Suprapubic skin (tissue), 4 donors: Measurements from ENCODE around the gene PAX5. TPM values are rescaled to one million over a fixed set of nuclear protein-coding genes. Genes with fewer than 3 reads are reported as not detected.

Source experiments
- DNase-seq, 2 donors: peaks; one replicate each; pipeline ENCODE4 v3.0.0-alpha.2; 2019; ENCODE audit warnings: low spot score in 2 of 2
- H3K27ac ChIP-seq: fragments of 200-600 bp; sonication (generic); one replicate; pipeline ENCODE4 v1.5.1; 2019
- H3K27me3 ChIP-seq: fragments of 200-600 bp; sonication (generic); one replicate; pipeline ENCODE4 v1.5.1; 2019
- H3K36me3 ChIP-seq: fragments of 200-600 bp; sonication (generic); one replicate; pipeline ENCODE4 v1.5.1; 2019
- H3K4me1 ChIP-seq: fragments of 200-600 bp; sonication (generic); one replicate; pipeline ENCODE4 v1.5.1; 2019
- H3K4me3 ChIP-seq: fragments of 200-600 bp; sonication (generic); one replicate; pipeline ENCODE4 v1.5.1; 2019; ENCODE audit warnings: mild to moderate bottlenecking
- H3K9me3 ChIP-seq: fragments of 200-600 bp; sonication (generic); one replicate; pipeline ENCODE4 v1.5.1; 2019
- EP300 ChIP-seq: sonication (generic); formaldehyde crosslinking; IDR thresholded peaks from one replicate; pipeline ENCODE4 v1.6.1; 2017; ENCODE audit warnings: antibody characterized with exemption
- POLR2A ChIP-seq, 2 donors: fragments of 450-650 bp; IDR thresholded peaks; one replicate each; pipeline ENCODE4 v1.6.1; 2017; ENCODE audit warnings: antibody characterized with exemption in 2 of 2, mild to moderate bottlenecking in 2 of 2, moderate library complexity in 2 of 2
- POLR2AphosphoS5 ChIP-seq, 3 donors: sonication (generic); formaldehyde crosslinking; IDR thresholded peaks; one replicate each; pipeline ENCODE4 v1.6.1; 2017; ENCODE audit warnings: antibody characterized with exemption in 3 of 3
- whole genome bisulfite sequencing: methylation state at CpG from one replicate; pipeline ENCODE4 v1.1.5; 2018; 5-methylcytosine and 5-hydroxymethylcytosine counted together
- total RNA-seq, 4 donors: library from RNA; depleted of rRNA; stranded (reverse); fragments of >200 nt; gene quantifications; one replicate each; pipeline ENCODE4 v1.1.0, GENCODE V29; 2016
- TF ChIP-seq, protein P1 (sequence below), 2 donors: fragments of 200-600 bp in 1 of 2; fragments of 450-650 bp in 1 of 2; sonication (generic) in 1 of 2; IDR thresholded peaks; one replicate each; pipeline ENCODE4 v1.5.1; 2016 to 2019; ENCODE audit warnings: antibody characterized with exemption in 2 of 2, mild to moderate bottlenecking in 1 of 2, moderate library complexity in 1 of 2

The PAX5 gene
- total RNA-seq, 4 donors from 2014 or later = 0.04 TPM; not detected in 3

GRCh38 chr9:36843964-36844363 lies 190.1 kb downstream of the PAX5 start:
- no peak for TF ChIP-seq POLR2A (IDR thresholded peaks at IDR 0.05)
- TF ChIP-seq, protein P1, sequence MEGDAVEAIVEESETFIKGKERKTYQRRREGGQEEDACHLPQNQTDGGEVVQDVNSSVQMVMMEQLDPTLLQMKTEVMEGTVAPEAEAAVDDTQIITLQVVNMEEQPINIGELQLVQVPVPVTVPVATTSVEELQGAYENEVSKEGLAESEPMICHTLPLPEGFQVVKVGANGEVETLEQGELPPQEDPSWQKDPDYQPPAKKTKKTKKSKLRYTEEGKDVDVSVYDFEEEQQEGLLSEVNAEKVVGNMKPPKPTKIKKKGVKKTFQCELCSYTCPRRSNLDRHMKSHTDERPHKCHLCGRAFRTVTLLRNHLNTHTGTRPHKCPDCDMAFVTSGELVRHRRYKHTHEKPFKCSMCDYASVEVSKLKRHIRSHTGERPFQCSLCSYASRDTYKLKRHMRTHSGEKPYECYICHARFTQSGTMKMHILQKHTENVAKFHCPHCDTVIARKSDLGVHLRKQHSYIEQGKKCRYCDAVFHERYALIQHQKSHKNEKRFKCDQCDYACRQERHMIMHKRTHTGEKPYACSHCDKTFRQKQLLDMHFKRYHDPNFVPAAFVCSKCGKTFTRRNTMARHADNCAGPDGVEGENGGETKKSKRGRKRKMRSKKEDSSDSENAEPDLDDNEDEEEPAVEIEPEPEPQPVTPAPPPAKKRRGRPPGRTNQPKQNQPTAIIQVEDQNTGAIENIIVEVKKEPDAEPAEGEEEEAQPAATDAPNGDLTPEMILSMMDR (IDR thresholded peaks at IDR 0.05) = no peak
- no peak for TF ChIP-seq POLR2AphosphoS5 (IDR thresholded peaks at IDR 0.05)
- no peak for TF ChIP-seq EP300
- Histone ChIP-seq H3K9me3 (no peaks in the 10 kb centered on the region), H3K36me3 (no peaks in the 10 kb centered on the region), H3K27me3 (peaks cover 11% of the 10 kb centered on the region), H3K4me1 (no peaks in the 10 kb centered on the region), H3K4me3 (no peak overlapping the region), H3K27ac (no peak overlapping the region)
- WGBS = 56% methylated on average over 1 of the region's 1 CpG
- DNase-seq = no peak

DNA sequence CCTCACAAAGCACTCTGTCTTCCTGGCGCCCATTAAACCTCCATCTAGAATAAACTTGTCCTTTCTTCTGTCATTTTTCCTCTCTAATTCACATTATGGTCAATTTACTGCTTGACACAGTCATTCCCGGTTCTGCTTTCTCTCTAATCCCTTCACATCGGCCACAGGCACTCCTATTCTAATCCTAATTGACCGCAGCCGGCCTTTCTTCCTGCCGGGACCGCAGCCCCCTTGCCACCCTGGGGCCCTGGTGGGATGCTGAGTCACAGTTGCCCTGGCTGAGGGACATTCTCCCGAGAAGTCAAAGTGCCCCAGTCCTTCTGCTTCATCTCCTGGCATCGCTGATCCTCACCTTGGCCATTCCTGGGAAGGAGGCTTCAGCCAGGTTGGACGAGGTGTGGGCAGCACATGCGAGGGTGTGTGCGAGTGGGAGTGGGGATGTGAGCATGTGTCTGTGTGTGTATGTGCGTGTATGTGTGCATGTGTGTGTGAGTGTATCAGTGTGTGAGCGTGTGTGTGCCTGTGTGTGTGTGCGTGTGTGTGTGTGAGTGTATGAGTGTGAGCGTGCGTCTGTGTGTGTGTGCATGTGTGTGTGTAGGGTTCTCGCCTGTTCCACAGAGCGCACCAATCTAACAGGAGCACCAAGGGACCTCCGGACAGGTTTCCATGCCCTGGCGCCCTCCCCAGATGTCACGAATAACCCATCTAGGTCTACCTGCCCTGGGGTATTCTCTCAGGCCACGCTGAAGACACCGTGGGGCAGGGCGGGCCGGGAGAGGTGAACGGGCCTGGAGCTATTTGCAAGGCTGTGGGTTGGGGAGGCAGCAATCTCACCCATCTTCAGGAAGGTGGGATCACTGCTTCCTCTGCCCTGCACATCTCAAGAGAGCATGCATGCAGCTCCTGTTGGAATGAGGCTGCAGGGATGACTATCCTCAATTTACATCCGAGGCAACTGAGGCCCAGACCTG lies 191.2 kb downstream of the PAX5 start:
- no peaks in the 10 kb centered on the region for H3K9me3 ChIP-seq
- WGBS = 81% methylated on average over 23 of the region's 28 CpGs

GRCh38 chr9:36840898-36841536 lies 193.1 kb downstream of the PAX5 start:
- no peak for DNase-seq
- Histone ChIP-seq H3K9me3 (no peaks in the 10 kb centered on the region), H3K4me1 (no peaks in the 10 kb centered on the region), H3K36me3 (no peaks in the 10 kb centered on the region), H3K27ac (no peak overlapping the region), H3K4me3 (no peak overlapping the region), H3K27me3 (no peaks in the 10 kb centered on the region)
- 63% methylated on average over 2 of the region's 2 CpGs for WGBS
- TF ChIP-seq EP300 (no peak), POLR2AphosphoS5 (IDR thresholded peaks at IDR 0.05) (no peak), POLR2A (IDR thresholded peaks at IDR 0.05) (no peak)
- TF ChIP-seq, protein P1 (IDR thresholded peaks at IDR 0.05) = no peak

More for the DNA sequence above, 191.2 kb downstream of the PAX5 start:
- TF ChIP-seq POLR2AphosphoS5 (IDR thresholded peaks at IDR 0.05) (no peak), EP300 (no peak), POLR2A (IDR thresholded peaks at IDR 0.05) (no peak)
- Histone ChIP-seq H3K27ac (no peak overlapping the region), H3K36me3 (no peaks in the 10 kb centered on the region), H3K4me1 (no peaks in the 10 kb centered on the region), H3K4me3 (no peak overlapping the region), H3K27me3 (peaks cover 11% of the 10 kb centered on the region)
- DNase-seq = no peak

DNA sequence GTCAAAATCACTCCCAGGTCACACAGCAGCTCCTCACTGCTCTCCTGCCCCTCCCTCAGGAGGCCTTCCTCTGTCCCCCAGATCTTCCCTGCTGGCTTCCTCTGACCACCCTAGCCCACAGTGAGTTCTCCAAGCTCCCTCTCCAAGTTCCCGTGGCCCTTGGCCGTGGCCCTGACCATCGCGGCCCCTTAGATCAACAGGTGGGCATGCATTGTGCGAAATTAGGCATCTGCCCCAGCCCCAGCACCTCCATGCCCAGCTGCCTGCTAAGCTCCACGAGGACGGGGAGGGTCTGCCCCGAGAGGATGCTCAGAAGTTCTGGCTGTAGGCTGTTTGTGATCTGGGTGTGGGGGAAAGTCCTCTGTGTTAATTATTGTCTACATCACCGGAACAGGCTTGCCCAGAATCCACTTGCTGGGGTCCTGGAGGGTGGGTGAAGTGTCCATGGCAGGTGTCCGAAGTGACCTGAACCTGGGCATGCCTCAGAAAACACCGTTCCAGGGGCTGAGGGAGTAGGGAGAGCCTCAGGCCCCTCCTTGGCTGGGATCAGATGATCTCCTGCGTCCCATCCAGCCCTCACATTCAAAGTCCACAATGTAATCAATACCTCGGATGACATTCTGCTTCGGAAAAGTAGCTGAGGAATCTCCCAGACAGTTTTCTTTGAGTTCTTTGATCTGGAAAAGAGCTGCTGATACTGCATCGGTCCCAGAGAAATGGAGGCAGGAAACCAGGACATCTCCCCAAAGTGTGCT lies 194.8 kb downstream of the PAX5 start:
- WGBS = 90% methylated on average over 10 of the region's 15 CpGs

More for the DNA sequence above, 194.8 kb downstream of the PAX5 start:
- Histone ChIP-seq H3K9me3 (no peaks in the 10 kb centered on the region), H3K27ac (no peak overlapping the region), H3K27me3 (no peaks in the 10 kb centered on the region), H3K36me3 (no peaks in the 10 kb centered on the region), H3K4me1 (no peaks in the 10 kb centered on the region), H3K4me3 (no peak overlapping the region)
- TF ChIP-seq EP300 (no peak), POLR2AphosphoS5 (IDR thresholded peaks at IDR 0.05) (no peak), POLR2A (IDR thresholded peaks at IDR 0.05) (no peak)
- TF ChIP-seq, protein P1 (IDR thresholded peaks at IDR 0.05) = no peak
- no peak for DNase-seq
